GM12864 (cell line): ENCODE data around the gene CHD5.
"Not testable (repeated sequence)": the region's sequence is repeated elsewhere in the genome, so short reads cannot be mapped to it uniquely, and the experiment has no call there.

Experiments
- DNase-seq: peaks from one replicate; pipeline ENCODE4 v3.0.0-alpha.2; 2011; ENCODE audit warnings: low read depth
- H3K4me3 ChIP-seq: 2 replicates; pipeline ENCODE4 v1.5.1; 2011; ENCODE audit warnings: mild to moderate bottlenecking, low read depth, low read length, control low read depth
- CTCF ChIP-seq: IDR thresholded peaks from 2 replicates; pipeline ENCODE4 v1.5.1; 2011; ENCODE audit warnings: low read depth, mild to moderate bottlenecking, moderate library complexity, low read length, control low read depth, inconsistent platforms; ENCODE audit errors: missing control alignments

The CHD5 gene

GRCh38 chr1:6082430-6082971 is 97.6 kb downstream of the CHD5 start:
- peak; percentile 14 for TF ChIP-seq CTCF
- DNase-seq, result no peak
- H3K4me3 ChIP-seq, result no peak overlapping the region

- no peak overlapping the region for H3K4me3 ChIP-seq
- DNase-seq, result no peak
- no peak for TF ChIP-seq CTCF
Measured at GRCh38 chr1:6081901-6082300, 98.2 kb downstream of the CHD5 start.

DNA sequence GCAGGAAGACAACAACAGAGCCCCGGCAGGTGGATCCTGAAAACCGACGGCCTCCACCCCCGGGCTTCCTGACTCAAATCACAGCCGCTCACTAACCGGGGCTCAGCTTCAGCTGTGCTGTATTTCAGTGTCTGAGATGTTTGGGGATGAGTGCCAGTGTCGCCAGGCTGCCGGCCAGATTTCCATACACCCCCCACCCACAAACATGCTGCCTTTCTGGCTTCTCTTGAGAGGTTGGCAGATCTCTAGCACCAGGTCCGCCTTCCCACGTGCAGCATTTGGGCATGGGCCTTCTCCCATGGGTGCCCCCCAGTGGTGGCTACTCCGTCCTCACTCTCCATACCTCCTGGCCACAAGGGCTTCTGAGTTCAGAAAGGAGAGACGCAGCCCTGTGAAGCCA is 99.7 kb downstream of the CHD5 start:
- no peak for DNase-seq
- H3K4me3 ChIP-seq, result no peak overlapping the region
- TF ChIP-seq CTCF, result no peak

GRCh38 chr1:6077919-6078318 is 102.2 kb downstream of the CHD5 start:
- no peak overlapping the region for H3K4me3 ChIP-seq
- no peak for DNase-seq
- TF ChIP-seq CTCF, result no peak

DNA sequence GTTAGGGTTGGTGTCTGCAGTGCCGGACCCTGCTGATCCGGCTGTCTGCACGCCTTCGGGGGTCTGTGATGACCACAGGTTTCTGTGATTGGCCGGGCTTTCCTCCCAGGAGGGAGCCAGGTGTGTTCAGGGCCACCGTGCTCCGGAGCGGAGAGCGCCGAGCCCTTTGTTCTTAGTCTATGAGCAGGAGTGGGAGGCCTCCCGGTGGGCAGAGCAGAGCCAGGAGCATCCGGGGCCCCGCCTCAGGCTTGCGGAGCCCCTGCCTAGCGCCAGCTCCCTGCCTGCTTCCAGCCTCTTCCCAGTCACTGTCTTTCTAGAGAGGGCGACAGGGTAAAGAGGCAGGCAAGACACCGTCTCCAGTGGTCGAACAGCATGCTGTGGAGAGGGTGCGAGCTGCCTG is 102.6 kb downstream of the CHD5 start:
- no peak overlapping the region for H3K4me3 ChIP-seq
- TF ChIP-seq CTCF, result no peak
- DNase-seq, result no peak

DNA sequence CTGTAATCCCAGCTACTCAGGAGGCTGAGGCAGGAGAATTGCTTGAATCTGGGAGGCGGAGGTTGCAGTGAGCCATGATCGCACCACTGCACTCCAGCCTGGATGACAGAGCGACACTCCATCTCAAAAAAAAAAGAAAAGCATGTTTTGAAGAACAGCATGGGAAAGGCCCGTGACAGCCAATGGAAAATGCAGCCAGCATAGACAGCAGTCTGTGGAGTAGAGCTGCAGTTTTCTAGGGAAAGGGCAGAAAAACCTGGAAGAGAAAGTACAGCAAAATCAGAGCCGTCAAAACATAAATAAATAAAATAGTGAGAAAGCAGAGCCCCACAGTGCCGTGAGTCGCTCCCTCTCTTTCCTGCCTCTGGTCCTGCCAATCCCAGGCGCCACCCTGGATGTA is 103.1 kb downstream of the CHD5 start:
- H3K4me3 ChIP-seq, DNase-seq: not testable (repeated sequence)

- DNase-seq, result no peak
- H3K4me3 ChIP-seq, result no peak overlapping the region
- TF ChIP-seq CTCF, result no peak
Measured at GRCh38 chr1:6075748-6076147, 104.4 kb downstream of the CHD5 start.
